Epithelial cell of esophagus (primary cell): Measurements from ENCODE around the gene USP15.

Source experiments
- DNase-seq: peaks from one replicate; pipeline ENCODE4 v3.0.0; 2010; ENCODE audit warnings: low read depth
- H3K4me3 ChIP-seq: 2 replicates; pipeline ENCODE4 v1.5.1; 2011; ENCODE audit warnings: mild to moderate bottlenecking, low read length, control low read depth
- CTCF ChIP-seq: IDR thresholded peaks from 2 replicates; pipeline ENCODE4 v1.5.1; 2011; ENCODE audit warnings: low read depth, mild to moderate bottlenecking, low read length, control low read depth, inconsistent platforms; ENCODE audit not compliant: insufficient read depth; ENCODE audit errors: missing control alignments

Gene USP15

GRCh38 chr12:62290846-62291245 lies 30.6 kb downstream of the USP15 start:
- no peak for DNase-seq
- no peak for TF ChIP-seq CTCF
- no peak overlapping the region for H3K4me3 ChIP-seq

GRCh38 chr12:62291864-62292760 lies 31.9 kb downstream of the USP15 start:
- TF ChIP-seq CTCF, result no peak
- DNase-seq, result peak; percentile 54

GRCh38 chr12:62292761-62293344 lies 32.6 kb downstream of the USP15 start:
- no peak overlapping the region for H3K4me3 ChIP-seq
- TF ChIP-seq CTCF, result no peak
- DNase-seq, result no peak

More at GRCh38 chr12:62291864-62292760, 31.9 kb downstream of the USP15 start:
- no peak overlapping the region for H3K4me3 ChIP-seq

GRCh38 chr12:62294378-62294777 lies 34.2 kb downstream of the USP15 start:
- no peak for DNase-seq
- no peak overlapping the region for H3K4me3 ChIP-seq
- TF ChIP-seq CTCF, result no peak

- no peak overlapping the region for H3K4me3 ChIP-seq
- TF ChIP-seq CTCF, result no peak
- DNase-seq, result no peak
Measured at GRCh38 chr12:62296001-62296400, 35.8 kb downstream of the USP15 start.

GRCh38 chr12:62297321-62297720 lies 37.1 kb downstream of the USP15 start:
- no peak for TF ChIP-seq CTCF
- DNase-seq, result no peak
- no peak overlapping the region for H3K4me3 ChIP-seq
